Nephron (organoid): ENCODE results near the gene DIO3.

Experiments used
- H3K27ac Mint-ChIP-seq, 3 experiments: 2 replicates each; pipeline ENCODE4 v1.8.0; 2020; ENCODE audit warnings: mixed read lengths in 3 of 3, mild to moderate bottlenecking in 2 of 3, moderate library complexity in 1 of 3
- H3K27me3 Mint-ChIP-seq: 2 replicates; pipeline ENCODE4 v1.8.0; 2021; ENCODE audit warnings: low read depth, mild to moderate bottlenecking, moderate library complexity, mixed read lengths
- H3K36me3 Mint-ChIP-seq: 2 replicates; pipeline ENCODE4 v1.8.0; 2020; ENCODE audit warnings: low read depth, mixed read lengths
- H3K4me1 Mint-ChIP-seq: 2 replicates; pipeline ENCODE4 v1.8.0; 2020; ENCODE audit warnings: mixed read lengths
- H3K4me3 Mint-ChIP-seq, 3 experiments: 2 replicates each; pipeline ENCODE4 v1.8.0; 2020; ENCODE audit warnings: mild to moderate bottlenecking in 3 of 3, mixed read lengths in 3 of 3, moderate library complexity in 2 of 3
- H3K9me3 Mint-ChIP-seq: 2 replicates; pipeline ENCODE4 v1.8.0; 2020; ENCODE audit warnings: mixed read lengths
- CTCF ChIP-seq, 3 experiments: fragments of 200-600 bp; sonication (generic); IDR thresholded peaks; one replicate each; pipeline ENCODE4 v1.5.0; 2021; ENCODE audit warnings: antibody characterized with exemption in 3 of 3; ENCODE audit not compliant: unreplicated experiment in 3 of 3

Gene DIO3

GRCh38 chr14:101561145-101561896, at the start of gene DIO3:
Gene DIO3, plus strand, starts transcription at chr14:101561495.
- Mint-ChIP-seq H3K4me3 (peak within 1 kb of the TSS; percentile 66 to 79 (median 76)), H3K36me3 (no peaks in the 10 kb centered on the region), H3K9me3 (peaks cover 3% of the 10 kb centered on the region), H3K27me3 (peaks cover 85% of the 10 kb centered on the region), H3K27ac (no peak within 1 kb of the TSS), H3K4me1 (peaks cover 25% of the 10 kb centered on the region)
- no peak for TF ChIP-seq CTCF (IDR thresholded peaks at IDR 0.05; ENCODE audit: unreplicated experiment in 3 of 3)

GRCh38 chr14:101511620-101512375, 49.5 kb upstream of the DIO3 start:
- Mint-ChIP-seq H3K27me3 (peaks cover 7% of the 10 kb centered on the region), H3K36me3 (peaks cover 3% of the 10 kb centered on the region), H3K4me1 (no peaks in the 10 kb centered on the region), H3K9me3 (peaks cover 9% of the 10 kb centered on the region), H3K27ac (no peak overlapping the region), H3K4me3 (no peak overlapping the region)
- no peak for TF ChIP-seq CTCF (IDR thresholded peaks at IDR 0.05; ENCODE audit: unreplicated experiment in 3 of 3)

- H3K4me3 Mint-ChIP-seq = no peak overlapping the region
- no peak for TF ChIP-seq CTCF (IDR thresholded peaks at IDR 0.05; ENCODE audit: unreplicated experiment in 3 of 3)
- H3K4me1 Mint-ChIP-seq = no peaks in the 10 kb centered on the region
- H3K36me3 Mint-ChIP-seq = peaks cover 3% of the 10 kb centered on the region
- no peak overlapping the region for H3K27ac Mint-ChIP-seq
- peaks cover 9% of the 10 kb centered on the region for H3K9me3 Mint-ChIP-seq
- peaks cover 7% of the 10 kb centered on the region for H3K27me3 Mint-ChIP-seq
Observed at GRCh38 chr14:101512376-101512695, 49.0 kb upstream of the DIO3 start.

- H3K4me3 Mint-ChIP-seq = no peak overlapping the region
- H3K9me3 Mint-ChIP-seq = peaks cover 9% of the 10 kb centered on the region
- H3K27me3 Mint-ChIP-seq = peaks cover 7% of the 10 kb centered on the region
- no peaks in the 10 kb centered on the region for H3K4me1 Mint-ChIP-seq
- peaks cover 3% of the 10 kb centered on the region for H3K36me3 Mint-ChIP-seq
- TF ChIP-seq CTCF (IDR thresholded peaks at IDR 0.05; ENCODE audit: unreplicated experiment in 3 of 3) = no peak
- H3K27ac Mint-ChIP-seq = no peak overlapping the region
Observed at GRCh38 chr14:101514136-101514535, 47.2 kb upstream of the DIO3 start.

- Mint-ChIP-seq H3K36me3 (no peaks in the 10 kb centered on the region), H3K9me3 (peaks cover 9% of the 10 kb centered on the region), H3K27ac (no peak overlapping the region), H3K4me3 (no peak overlapping the region), H3K4me1 (no peaks in the 10 kb centered on the region), H3K27me3 (peaks cover 4% of the 10 kb centered on the region)
- no peak for TF ChIP-seq CTCF (IDR thresholded peaks at IDR 0.05; ENCODE audit: unreplicated experiment in 3 of 3)
Observed at GRCh38 chr14:101516401-101516800, 44.9 kb upstream of the DIO3 start.
